Measurements from ENCODE around the gene CRISP1.
"Not testable (repeated sequence)": the region's sequence is repeated elsewhere in the genome, so short reads cannot be mapped to it uniquely, and the experiment has no call there.

The CRISP1 gene

GRCh38 chr6:49866485-49866943 lies at the start of gene CRISP1:
TSS of gene CRISP1 (minus strand) at chr6:49866535. CDS start at chr6:49857400, 9,135 bp downstream.
- DNase-seq (ENCODE audit: low read depth in 2 of 2), result no peak

GRCh38 chr6:49915035-49915434 lies 48.7 kb upstream of the CRISP1 start:
- DNase-seq (ENCODE audit: low read depth in 2 of 2), result no peak

GRCh38 chr6:49913636-49914375 lies 47.5 kb upstream of the CRISP1 start:
- no peak for DNase-seq (ENCODE audit: low read depth in 2 of 2)

- DNase-seq (ENCODE audit: low read depth in 2 of 2), result no peak
Observed at GRCh38 chr6:49912196-49912595, 45.9 kb upstream of the CRISP1 start.

- DNase-seq (ENCODE audit: low read depth in 2 of 2), result no peak
Observed at GRCh38 chr6:49911252-49911651, 44.9 kb upstream of the CRISP1 start.

- DNase-seq (ENCODE audit: low read depth in 2 of 2), result no peak
Observed at GRCh38 chr6:49909563-49909962, 43.2 kb upstream of the CRISP1 start.

- DNase-seq (ENCODE audit: low read depth in 2 of 2), result no peak
Observed at GRCh38 chr6:49906526-49906925, 40.2 kb upstream of the CRISP1 start.

- no peak for DNase-seq (ENCODE audit: low read depth in 2 of 2)
Observed at GRCh38 chr6:49905296-49905695, 39.0 kb upstream of the CRISP1 start.

- DNase-seq (ENCODE audit: low read depth in 2 of 2), result no peak
Observed at GRCh38 chr6:49902856-49903255, 36.5 kb upstream of the CRISP1 start.

GRCh38 chr6:49898904-49899566 lies 32.7 kb upstream of the CRISP1 start:
- DNase-seq (ENCODE audit: low read depth in 2 of 2), result no peak

- not testable (repeated sequence) for DNase-seq (ENCODE audit: low read depth in 2 of 2)
Observed at GRCh38 chr6:49895553-49895952, 29.2 kb upstream of the CRISP1 start.

GRCh38 chr6:49892280-49892679 lies 25.9 kb upstream of the CRISP1 start:
- DNase-seq (ENCODE audit: low read depth in 2 of 2), result no peak

- no peak for DNase-seq (ENCODE audit: low read depth in 2 of 2)
Observed at GRCh38 chr6:49890988-49891387, 24.7 kb upstream of the CRISP1 start.

- DNase-seq (ENCODE audit: low read depth in 2 of 2), result no peak
Observed at GRCh38 chr6:49888742-49889431, 22.6 kb upstream of the CRISP1 start.

GRCh38 chr6:49868951-49869529 lies 2.7 kb upstream of the CRISP1 start:
- no peak for DNase-seq (ENCODE audit: low read depth in 2 of 2)

- DNase-seq (ENCODE audit: low read depth in 2 of 2), result no peak
Observed at GRCh38 chr6:49856282-49856681, 10.1 kb downstream of the CRISP1 start.

GRCh38 chr6:49855221-49855620 lies 11.1 kb downstream of the CRISP1 start:
- DNase-seq (ENCODE audit: low read depth in 2 of 2), result no peak

GRCh38 chr6:49852975-49853374 lies 13.4 kb downstream of the CRISP1 start:
- DNase-seq (ENCODE audit: low read depth in 2 of 2), result no peak

- peak; percentile 9 for DNase-seq (ENCODE audit: low read depth in 2 of 2)
Observed at GRCh38 chr6:49849213-49849907, 17.0 kb downstream of the CRISP1 start.

GRCh38 chr6:49847673-49848072 lies 18.7 kb downstream of the CRISP1 start:
- DNase-seq (ENCODE audit: low read depth in 2 of 2), result no peak

- DNase-seq (ENCODE audit: low read depth in 2 of 2), result no peak
Observed at GRCh38 chr6:49847014-49847413, 19.3 kb downstream of the CRISP1 start.

GRCh38 chr6:49841424-49841823 lies 24.9 kb downstream of the CRISP1 start:
- DNase-seq (ENCODE audit: low read depth in 2 of 2), result no peak
